ENCODE data around the gene TRIM61.
"Not testable (repeated sequence)": the region's sequence is repeated elsewhere in the genome, so short reads cannot be mapped to it uniquely, and the experiment has no call there.

GRCh38 chr4:164935865-164936606 lies 41.4 kb downstream of the TRIM61 start:
- not testable (repeated sequence) for TF ChIP-seq CTCF (conservative IDR thresholded peaks at IDR 0.05; ENCODE audit: low read length); EZH2phosphoT487 (IDR thresholded peaks at IDR 0.05; ENCODE audit: borderline replicate concordance)

Data from Loucy (cell line).